Measurements from ENCODE around the gene LRRC1. TPM values are rescaled to one million over a fixed set of nuclear protein-coding genes. Genes with fewer than 3 reads are reported as not detected.

Gene LRRC1
- total RNA-seq, 1 donor from 2014 or later: 7.5 TPM

DNA sequence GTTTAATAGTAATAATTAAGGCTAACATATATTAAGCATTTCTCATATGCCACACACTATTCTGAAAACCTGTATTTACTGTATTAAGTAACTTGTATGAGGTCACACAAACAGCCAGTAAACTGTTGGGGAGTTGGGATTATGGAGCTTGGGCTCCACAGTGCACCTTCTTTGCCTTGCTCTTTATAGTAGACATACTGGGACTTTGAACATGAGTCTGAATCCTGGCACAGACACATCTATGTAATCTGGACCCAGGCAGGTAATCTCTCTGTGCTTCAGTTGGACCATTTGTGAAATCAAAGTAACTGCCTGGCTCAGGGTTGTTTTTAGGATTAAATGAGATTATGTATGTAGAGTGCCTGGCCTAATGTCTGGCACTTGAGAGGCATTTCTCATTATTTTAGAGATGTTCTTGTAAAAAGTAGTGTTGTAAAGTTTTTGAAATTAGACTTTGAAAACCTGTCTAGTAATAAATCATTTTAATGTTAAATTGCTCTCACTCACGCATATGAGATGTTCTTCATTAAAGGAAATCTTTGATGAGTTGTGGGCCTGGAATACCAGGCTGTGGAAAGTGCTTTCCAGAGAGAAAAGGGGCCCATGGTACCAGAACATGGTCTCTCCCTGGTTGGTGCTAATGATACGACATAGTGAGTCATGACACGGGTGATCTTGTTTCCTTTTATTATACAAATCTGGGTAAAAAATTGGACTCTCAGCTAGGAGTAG, 34.3 kb downstream of the LRRC1 start:
- H3K27ac Mint-ChIP-seq (ENCODE audit: unreplicated experiment): no peak overlapping the region
- TF ChIP-seq, protein P1, sequence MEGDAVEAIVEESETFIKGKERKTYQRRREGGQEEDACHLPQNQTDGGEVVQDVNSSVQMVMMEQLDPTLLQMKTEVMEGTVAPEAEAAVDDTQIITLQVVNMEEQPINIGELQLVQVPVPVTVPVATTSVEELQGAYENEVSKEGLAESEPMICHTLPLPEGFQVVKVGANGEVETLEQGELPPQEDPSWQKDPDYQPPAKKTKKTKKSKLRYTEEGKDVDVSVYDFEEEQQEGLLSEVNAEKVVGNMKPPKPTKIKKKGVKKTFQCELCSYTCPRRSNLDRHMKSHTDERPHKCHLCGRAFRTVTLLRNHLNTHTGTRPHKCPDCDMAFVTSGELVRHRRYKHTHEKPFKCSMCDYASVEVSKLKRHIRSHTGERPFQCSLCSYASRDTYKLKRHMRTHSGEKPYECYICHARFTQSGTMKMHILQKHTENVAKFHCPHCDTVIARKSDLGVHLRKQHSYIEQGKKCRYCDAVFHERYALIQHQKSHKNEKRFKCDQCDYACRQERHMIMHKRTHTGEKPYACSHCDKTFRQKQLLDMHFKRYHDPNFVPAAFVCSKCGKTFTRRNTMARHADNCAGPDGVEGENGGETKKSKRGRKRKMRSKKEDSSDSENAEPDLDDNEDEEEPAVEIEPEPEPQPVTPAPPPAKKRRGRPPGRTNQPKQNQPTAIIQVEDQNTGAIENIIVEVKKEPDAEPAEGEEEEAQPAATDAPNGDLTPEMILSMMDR (IDR thresholded peaks at IDR 0.05; ENCODE audit: unreplicated experiment): no peak
- H3K4me1 Mint-ChIP-seq (ENCODE audit: unreplicated experiment): peaks cover 12% of the 10 kb centered on the region
- no peaks in the 10 kb centered on the region for H3K36me3 Mint-ChIP-seq (ENCODE audit: low read depth, unreplicated experiment)
- no peak for DNase-seq (ENCODE audit: low spot score)
- H3K27me3 Mint-ChIP-seq (ENCODE audit: unreplicated experiment): no peaks in the 10 kb centered on the region
- no peak overlapping the region for H3K4me3 Mint-ChIP-seq (ENCODE audit: unreplicated experiment)
- no peaks in the 10 kb centered on the region for H3K9me3 Mint-ChIP-seq (ENCODE audit: unreplicated experiment)

DNA sequence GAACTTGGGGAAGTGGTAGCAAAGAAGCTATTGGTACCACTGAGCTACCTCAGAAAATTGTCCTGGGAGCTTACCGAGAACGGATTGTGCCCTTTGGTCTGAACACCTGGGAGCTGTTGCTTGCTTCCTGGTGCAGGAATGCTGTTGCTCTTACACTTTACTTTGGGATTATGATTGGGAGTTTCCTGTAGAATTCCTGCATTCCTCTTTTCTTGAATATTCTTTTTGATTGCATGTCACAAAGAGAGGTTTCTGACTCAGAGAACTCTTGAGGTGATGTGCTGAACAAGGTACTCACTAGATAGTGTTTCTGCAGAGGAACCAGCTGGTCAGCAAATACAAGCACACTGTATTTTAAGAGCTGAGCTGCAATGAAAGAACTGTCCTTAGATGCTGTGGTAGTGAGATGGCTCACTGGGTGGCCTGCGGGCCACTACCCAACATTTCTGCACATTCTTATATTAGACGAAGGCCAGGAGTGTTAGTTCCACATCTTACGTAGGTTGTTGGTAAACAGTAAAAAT, 35.0 kb downstream of the LRRC1 start:
- DNase-seq (ENCODE audit: low spot score): no peak
- no peak overlapping the region for H3K4me3 Mint-ChIP-seq (ENCODE audit: unreplicated experiment)
- H3K27ac Mint-ChIP-seq (ENCODE audit: unreplicated experiment): no peak overlapping the region
- TF ChIP-seq, protein P1 (IDR thresholded peaks at IDR 0.05; ENCODE audit: unreplicated experiment): no peak
- peaks cover 12% of the 10 kb centered on the region for H3K4me1 Mint-ChIP-seq (ENCODE audit: unreplicated experiment)
- H3K9me3 Mint-ChIP-seq (ENCODE audit: unreplicated experiment): no peaks in the 10 kb centered on the region
- H3K27me3 Mint-ChIP-seq (ENCODE audit: unreplicated experiment): no peaks in the 10 kb centered on the region
- H3K36me3 Mint-ChIP-seq (ENCODE audit: low read depth, unreplicated experiment): no peaks in the 10 kb centered on the region

DNA sequence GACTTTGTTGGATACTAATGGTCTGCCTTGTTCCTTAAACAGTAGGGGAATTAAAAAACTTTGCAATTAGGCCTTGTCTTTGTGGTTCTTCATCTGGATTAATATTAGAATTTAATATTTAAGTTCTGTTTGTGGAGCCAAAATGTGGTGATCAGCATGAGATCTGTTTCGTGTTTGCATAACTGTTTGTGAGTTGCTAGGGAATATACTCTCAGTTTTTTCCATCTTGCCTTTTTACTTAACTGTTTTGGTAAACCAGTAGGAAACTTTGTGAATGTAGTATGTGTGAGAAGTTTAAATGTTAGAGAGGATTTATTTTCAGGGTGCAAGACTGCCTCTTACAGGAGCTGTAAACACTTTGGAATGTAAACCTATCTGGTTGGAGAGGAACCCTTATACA, 35.6 kb downstream of the LRRC1 start:
- Mint-ChIP-seq H3K27ac (ENCODE audit: unreplicated experiment) (no peak overlapping the region), H3K9me3 (ENCODE audit: unreplicated experiment) (no peaks in the 10 kb centered on the region), H3K4me1 (ENCODE audit: unreplicated experiment) (peaks cover 12% of the 10 kb centered on the region), H3K36me3 (ENCODE audit: low read depth, unreplicated experiment) (no peaks in the 10 kb centered on the region), H3K27me3 (ENCODE audit: unreplicated experiment) (no peaks in the 10 kb centered on the region), H3K4me3 (ENCODE audit: unreplicated experiment) (no peak overlapping the region)
- no peak for DNase-seq (ENCODE audit: low spot score)
- TF ChIP-seq, protein P1 (IDR thresholded peaks at IDR 0.05; ENCODE audit: unreplicated experiment): no peak

DNA sequence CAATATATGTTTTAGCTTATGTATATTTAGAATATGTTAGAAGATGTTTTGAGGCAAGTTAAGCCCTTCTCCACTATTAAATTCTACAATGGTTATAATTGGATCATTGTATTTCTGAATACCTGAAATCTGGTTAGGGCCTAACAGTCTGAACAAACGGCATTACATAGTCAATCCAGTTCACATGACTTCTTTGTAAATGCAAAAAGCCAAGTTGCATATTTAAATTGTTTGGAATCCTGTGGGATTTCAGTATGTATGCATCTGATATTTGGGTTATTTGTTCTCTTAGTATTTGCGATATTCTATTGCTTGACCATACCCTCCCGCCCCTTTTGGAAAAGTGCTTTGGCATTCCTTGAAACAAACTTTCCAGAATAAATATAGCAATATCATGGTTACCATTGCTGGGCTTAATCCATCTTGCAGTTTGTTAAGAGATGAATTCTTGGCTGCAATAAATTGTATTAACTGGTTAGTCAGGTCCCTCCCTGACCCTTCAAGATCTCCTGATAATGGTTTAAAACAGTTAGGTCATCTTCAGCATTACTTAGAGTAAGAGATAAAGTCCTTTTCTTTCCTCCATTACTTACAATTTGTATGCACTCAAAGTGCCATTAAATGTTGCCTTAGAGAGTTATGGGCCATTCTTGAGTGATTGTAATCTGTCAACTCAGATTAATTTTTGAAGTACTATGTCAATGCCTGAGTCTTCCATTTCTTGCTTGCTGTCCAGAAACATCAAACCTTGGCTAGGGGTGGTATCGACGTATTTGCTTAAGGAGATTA, 36.5 kb downstream of the LRRC1 start:
- TF ChIP-seq, protein P1 (IDR thresholded peaks at IDR 0.05; ENCODE audit: unreplicated experiment): no peak
- Mint-ChIP-seq H3K36me3 (ENCODE audit: low read depth, unreplicated experiment) (no peaks in the 10 kb centered on the region), H3K27ac (ENCODE audit: unreplicated experiment) (no peak overlapping the region), H3K27me3 (ENCODE audit: unreplicated experiment) (no peaks in the 10 kb centered on the region), H3K9me3 (ENCODE audit: unreplicated experiment) (no peaks in the 10 kb centered on the region), H3K4me1 (ENCODE audit: unreplicated experiment) (peaks cover 12% of the 10 kb centered on the region), H3K4me3 (ENCODE audit: unreplicated experiment) (no peak overlapping the region)
- no peak for DNase-seq (ENCODE audit: low spot score)
